ENCODE measurements around the gene TNNC2.
"Not testable (repeated sequence)": the region's sequence is repeated elsewhere in the genome, so short reads cannot be mapped to it uniquely, and the experiment has no call there.

Gene TNNC2

DNA sequence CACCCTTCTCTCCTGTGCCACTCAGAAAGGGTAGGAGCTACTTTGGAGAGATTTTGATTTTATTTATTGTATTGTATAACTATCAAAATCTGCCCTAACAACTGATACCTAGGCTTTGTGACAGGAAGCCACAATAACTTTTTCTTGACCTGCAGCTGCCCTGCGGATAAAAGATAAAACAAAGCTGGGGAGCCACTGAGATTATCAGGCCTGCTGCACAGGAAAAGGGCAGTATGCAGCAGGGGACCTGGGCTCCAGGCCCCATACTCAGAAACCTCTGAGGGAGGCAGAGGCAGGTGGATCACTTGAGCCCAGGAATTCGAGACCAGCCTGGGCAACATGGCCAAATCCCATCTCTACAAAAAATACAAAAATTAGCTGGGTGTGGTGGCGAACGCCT, 5.5 kb upstream of the TNNC2 start:
- H3K4me3 ChIP-seq (replicated peaks; ENCODE audit: insufficient read depth, low read length) = no peak overlapping the region
- no peak overlapping the region for H3K27ac ChIP-seq (replicated peaks)
- DNase-seq (ENCODE audit: low read depth in 1 of 2, low spot score in 1 of 2) = no peak
- no peak for TF ChIP-seq POLR2AphosphoS5 (IDR thresholded peaks at IDR 0.05; ENCODE audit: low read depth)
- TF ChIP-seq GABPA (IDR thresholded peaks at IDR 0.05; ENCODE audit: low read depth) = no peak
- H3K27me3 ChIP-seq (ENCODE audit: insufficient read depth, poor library complexity, severe bottlenecking) = no peaks in the 10 kb centered on the region

DNA sequence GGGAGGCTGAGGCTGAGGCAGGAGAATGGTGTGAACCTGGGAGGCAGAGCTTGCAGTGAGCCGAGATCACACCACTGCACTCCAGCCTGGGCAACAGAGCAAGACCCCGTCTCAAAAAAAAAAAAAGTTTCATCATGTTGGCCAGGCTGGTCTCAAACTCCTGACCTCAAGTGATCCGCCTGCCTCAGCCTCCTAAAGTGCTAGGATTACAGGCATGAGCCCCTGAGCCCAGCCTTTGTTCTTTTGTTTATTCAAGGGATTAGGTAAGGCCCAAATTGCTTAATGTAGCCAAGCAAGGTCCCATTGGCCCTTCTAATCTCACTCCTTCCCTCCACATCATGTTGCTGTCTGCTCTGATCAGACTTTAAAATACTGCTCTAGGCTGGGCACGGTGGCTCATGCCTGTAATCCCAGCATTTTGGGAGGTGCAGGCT, 2.6 kb upstream of the TNNC2 start:
- not testable (repeated sequence) for H3K27ac ChIP-seq (replicated peaks); H3K27me3 ChIP-seq (ENCODE audit: insufficient read depth, poor library complexity, severe bottlenecking); H3K4me3 ChIP-seq (replicated peaks; ENCODE audit: insufficient read depth, low read length); DNase-seq (ENCODE audit: low read depth in 1 of 2, low spot score in 1 of 2)

DNA sequence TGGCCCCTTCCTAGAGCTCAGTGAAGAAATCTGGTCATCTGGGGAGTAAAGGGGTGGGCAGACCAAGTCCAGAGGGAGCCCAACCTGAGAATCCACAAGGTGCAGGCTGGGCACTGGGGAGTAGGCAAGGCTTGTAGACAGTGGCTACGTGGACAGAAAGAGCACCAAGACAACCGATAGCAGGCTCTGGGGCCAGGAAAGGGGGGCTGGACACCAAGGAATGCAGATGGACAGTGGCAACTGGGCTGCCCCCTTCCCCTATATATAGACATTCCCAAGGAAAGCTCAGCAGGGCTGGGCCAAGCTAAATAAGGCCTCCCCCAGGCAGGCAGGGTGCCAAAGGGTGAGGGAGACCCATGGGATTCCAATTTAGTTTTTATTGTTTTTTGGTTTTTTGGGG, 1.5 kb upstream of the TNNC2 start:
- H3K27ac ChIP-seq (replicated peaks) = no peak overlapping the region
- peaks cover 2% of the 10 kb centered on the region for H3K27me3 ChIP-seq (ENCODE audit: insufficient read depth, poor library complexity, severe bottlenecking)
- no peak overlapping the region for H3K4me3 ChIP-seq (replicated peaks; ENCODE audit: insufficient read depth, low read length)
- no peak for DNase-seq (ENCODE audit: low read depth in 1 of 2, low spot score in 1 of 2)
- TF ChIP-seq, protein P1, sequence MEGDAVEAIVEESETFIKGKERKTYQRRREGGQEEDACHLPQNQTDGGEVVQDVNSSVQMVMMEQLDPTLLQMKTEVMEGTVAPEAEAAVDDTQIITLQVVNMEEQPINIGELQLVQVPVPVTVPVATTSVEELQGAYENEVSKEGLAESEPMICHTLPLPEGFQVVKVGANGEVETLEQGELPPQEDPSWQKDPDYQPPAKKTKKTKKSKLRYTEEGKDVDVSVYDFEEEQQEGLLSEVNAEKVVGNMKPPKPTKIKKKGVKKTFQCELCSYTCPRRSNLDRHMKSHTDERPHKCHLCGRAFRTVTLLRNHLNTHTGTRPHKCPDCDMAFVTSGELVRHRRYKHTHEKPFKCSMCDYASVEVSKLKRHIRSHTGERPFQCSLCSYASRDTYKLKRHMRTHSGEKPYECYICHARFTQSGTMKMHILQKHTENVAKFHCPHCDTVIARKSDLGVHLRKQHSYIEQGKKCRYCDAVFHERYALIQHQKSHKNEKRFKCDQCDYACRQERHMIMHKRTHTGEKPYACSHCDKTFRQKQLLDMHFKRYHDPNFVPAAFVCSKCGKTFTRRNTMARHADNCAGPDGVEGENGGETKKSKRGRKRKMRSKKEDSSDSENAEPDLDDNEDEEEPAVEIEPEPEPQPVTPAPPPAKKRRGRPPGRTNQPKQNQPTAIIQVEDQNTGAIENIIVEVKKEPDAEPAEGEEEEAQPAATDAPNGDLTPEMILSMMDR (IDR thresholded peaks at IDR 0.05; ENCODE audit: insufficient read depth, low read length) = no peak
- TF ChIP-seq SPI1 (IDR thresholded peaks at IDR 0.05; ENCODE audit: borderline replicate concordance, low read depth) = no peak
- TF ChIP-seq GABPA (IDR thresholded peaks at IDR 0.05; ENCODE audit: low read depth) = no peak
- no peak for TF ChIP-seq POLR2AphosphoS5 (IDR thresholded peaks at IDR 0.05; ENCODE audit: low read depth)
- TF ChIP-seq, protein P2, sequence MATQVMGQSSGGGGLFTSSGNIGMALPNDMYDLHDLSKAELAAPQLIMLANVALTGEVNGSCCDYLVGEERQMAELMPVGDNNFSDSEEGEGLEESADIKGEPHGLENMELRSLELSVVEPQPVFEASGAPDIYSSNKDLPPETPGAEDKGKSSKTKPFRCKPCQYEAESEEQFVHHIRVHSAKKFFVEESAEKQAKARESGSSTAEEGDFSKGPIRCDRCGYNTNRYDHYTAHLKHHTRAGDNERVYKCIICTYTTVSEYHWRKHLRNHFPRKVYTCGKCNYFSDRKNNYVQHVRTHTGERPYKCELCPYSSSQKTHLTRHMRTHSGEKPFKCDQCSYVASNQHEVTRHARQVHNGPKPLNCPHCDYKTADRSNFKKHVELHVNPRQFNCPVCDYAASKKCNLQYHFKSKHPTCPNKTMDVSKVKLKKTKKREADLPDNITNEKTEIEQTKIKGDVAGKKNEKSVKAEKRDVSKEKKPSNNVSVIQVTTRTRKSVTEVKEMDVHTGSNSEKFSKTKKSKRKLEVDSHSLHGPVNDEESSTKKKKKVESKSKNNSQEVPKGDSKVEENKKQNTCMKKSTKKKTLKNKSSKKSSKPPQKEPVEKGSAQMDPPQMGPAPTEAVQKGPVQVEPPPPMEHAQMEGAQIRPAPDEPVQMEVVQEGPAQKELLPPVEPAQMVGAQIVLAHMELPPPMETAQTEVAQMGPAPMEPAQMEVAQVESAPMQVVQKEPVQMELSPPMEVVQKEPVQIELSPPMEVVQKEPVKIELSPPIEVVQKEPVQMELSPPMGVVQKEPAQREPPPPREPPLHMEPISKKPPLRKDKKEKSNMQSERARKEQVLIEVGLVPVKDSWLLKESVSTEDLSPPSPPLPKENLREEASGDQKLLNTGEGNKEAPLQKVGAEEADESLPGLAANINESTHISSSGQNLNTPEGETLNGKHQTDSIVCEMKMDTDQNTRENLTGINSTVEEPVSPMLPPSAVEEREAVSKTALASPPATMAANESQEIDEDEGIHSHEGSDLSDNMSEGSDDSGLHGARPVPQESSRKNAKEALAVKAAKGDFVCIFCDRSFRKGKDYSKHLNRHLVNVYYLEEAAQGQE (IDR thresholded peaks at IDR 0.05; ENCODE audit: insufficient replicate concordance, low read depth) = no peak

DNA sequence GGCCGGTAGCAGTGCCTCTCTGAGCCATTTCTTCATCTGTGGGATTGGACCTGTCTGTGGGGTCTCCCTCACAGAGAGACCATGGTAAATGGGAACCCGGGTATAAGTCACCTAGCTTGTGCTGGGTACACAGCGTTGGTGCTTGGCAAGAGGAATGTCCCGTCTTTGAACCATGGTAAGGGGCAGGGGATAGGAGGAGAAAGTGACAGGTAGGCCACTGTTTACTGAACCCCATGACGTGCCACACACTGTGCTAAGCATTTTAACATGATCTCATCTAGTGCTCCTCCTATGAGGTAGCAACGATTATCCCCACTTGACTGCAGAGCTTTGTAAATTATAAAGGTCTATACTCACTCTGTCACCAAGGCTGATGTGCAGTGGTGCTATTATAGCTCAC, 600 bp upstream of the TNNC2 start:
- no peak overlapping the region for H3K27ac ChIP-seq (replicated peaks)
- TF ChIP-seq, protein P2 (IDR thresholded peaks at IDR 0.05; ENCODE audit: insufficient replicate concordance, low read depth) = no peak
- TF ChIP-seq, protein P1 (IDR thresholded peaks at IDR 0.05; ENCODE audit: insufficient read depth, low read length) = no peak
- TF ChIP-seq SPI1 (IDR thresholded peaks at IDR 0.05; ENCODE audit: borderline replicate concordance, low read depth) (no peak), POLR2AphosphoS5 (IDR thresholded peaks at IDR 0.05; ENCODE audit: low read depth) (no peak), GABPA (IDR thresholded peaks at IDR 0.05; ENCODE audit: low read depth) (no peak)
- peaks cover 8% of the 10 kb centered on the region for H3K27me3 ChIP-seq (ENCODE audit: insufficient read depth, poor library complexity, severe bottlenecking)
- H3K4me3 ChIP-seq (replicated peaks; ENCODE audit: insufficient read depth, low read length) = no peak overlapping the region
- no peak for DNase-seq (ENCODE audit: low read depth in 1 of 2, low spot score in 1 of 2)

DNA sequence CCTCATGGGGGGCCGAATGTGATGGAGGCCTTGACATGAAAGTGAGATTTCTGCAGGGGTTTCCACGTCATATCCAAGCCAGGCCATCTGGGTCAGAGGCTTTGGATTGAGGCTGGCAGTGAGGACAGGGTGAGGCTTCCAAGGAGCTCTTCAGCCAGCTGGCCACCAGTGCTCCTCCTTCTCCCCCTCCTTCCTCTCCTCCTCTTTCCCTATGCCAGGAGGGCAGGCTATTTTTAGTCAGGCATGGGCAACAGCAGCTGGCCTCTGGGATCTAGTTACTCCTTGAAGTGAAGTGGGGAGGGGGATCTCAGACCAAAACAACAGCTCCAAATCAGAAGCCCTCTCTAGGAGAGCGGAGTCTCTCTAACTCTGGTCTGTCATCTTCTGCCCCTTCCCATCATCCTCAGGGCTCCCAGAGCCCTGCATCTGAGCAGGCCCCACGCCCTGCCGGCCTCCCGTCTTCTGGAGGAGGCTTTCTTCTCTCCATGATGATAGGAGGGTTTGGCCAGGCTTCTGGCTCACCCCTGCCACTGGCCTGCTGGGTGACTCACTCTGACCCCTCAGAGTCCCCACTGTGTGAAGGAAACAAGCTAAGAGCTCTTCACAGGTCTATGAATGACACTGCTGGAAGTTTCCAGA, 612 bp downstream of the TNNC2 start:
- Histone ChIP-seq H3K27ac (replicated peaks) (no peak overlapping the region), H3K27me3 (ENCODE audit: insufficient read depth, poor library complexity, severe bottlenecking) (peaks cover 9% of the 10 kb centered on the region), H3K4me3 (replicated peaks; ENCODE audit: insufficient read depth, low read length) (no peak overlapping the region)
- TF ChIP-seq, protein P1 (IDR thresholded peaks at IDR 0.05; ENCODE audit: insufficient read depth, low read length) = no peak
- no peak for TF ChIP-seq SPI1 (IDR thresholded peaks at IDR 0.05; ENCODE audit: borderline replicate concordance, low read depth)
- TF ChIP-seq POLR2AphosphoS5 (IDR thresholded peaks at IDR 0.05; ENCODE audit: low read depth) = no peak
- TF ChIP-seq, protein P2 (IDR thresholded peaks at IDR 0.05; ENCODE audit: insufficient replicate concordance, low read depth) = no peak
- no peak for TF ChIP-seq GABPA (IDR thresholded peaks at IDR 0.05; ENCODE audit: low read depth)
- no peak for DNase-seq (ENCODE audit: low read depth in 1 of 2, low spot score in 1 of 2)

All from HL-60 (cell line).